ENCODE measurements around the gene PDZD7. TPM values are rescaled to one million over a fixed set of nuclear protein-coding genes. Genes with fewer than 3 reads are reported as not detected.

PDZD7 gene
- total and polyA plus RNA-seq, 2 of the 8 experiments (the other 6 are each of a cell fraction or from before 2014, with no cell fraction given): 0.88 to 1.6 TPM

GRCh38 chr10:101014230-101014884 lies 16.6 kb downstream of the PDZD7 start:
- H3K9me3 ChIP-seq (ENCODE audit: insufficient read depth in 2 of 2, low read depth in 1 of 2, low read length in 1 of 2): no peaks in the 10 kb centered on the region
- no peak overlapping the region for H3K56ac ChIP-seq (replicated peaks; ENCODE audit: insufficient read length, low read depth, low read length)
- H3K14ac ChIP-seq (ENCODE audit: insufficient read length): no peak overlapping the region
- H3K79me1 ChIP-seq (ENCODE audit: low read depth, low read length): no peaks in the 10 kb centered on the region
- H3K4me1 ChIP-seq (replicated peaks in 1 of 4; ENCODE audit: control insufficient read depth in 3 of 4, insufficient read depth in 4 of 4, low read length in 3 of 4): peaks cover 0 to 18% (median 11%) of the 10 kb centered on the region in 4 experiments; a peak in 5 of 7 replicates
- H3K4me2 ChIP-seq (ENCODE audit: insufficient read depth in 1 of 2, low read depth in 2 of 2, low read length in 2 of 2): peak overlapping the region in 1 of 2 experiments; percentile 35; a peak in 2 of 4 replicates
- H3K36me3 ChIP-seq (ENCODE audit: control insufficient read depth in 2 of 4, insufficient read depth in 4 of 4, low read length in 3 of 4): no peaks in the 10 kb centered on the region
- no peak overlapping the region for H3K4me3 ChIP-seq (ENCODE audit: extremely low read depth in 1 of 4, insufficient read depth in 2 of 4, low read depth in 3 of 4, low read length in 4 of 4)
- no peak overlapping the region for H2AFZ ChIP-seq (ENCODE audit: low read length)
- no peak overlapping the region for H3K23ac ChIP-seq (ENCODE audit: insufficient read length)
- H4K20me1 ChIP-seq (replicated peaks in 1 of 2; ENCODE audit: control insufficient read depth in 1 of 2, insufficient read depth in 2 of 2, low read length in 2 of 2): no peaks in the 10 kb centered on the region
- ChIA-PET POLR2A (ENCODE audit: partially characterized antibody) (interaction anchor here (0.6 to 6.5 kb wide), 12 partner anchors 9 to 974 kb away, joined by 3 to 81 read pairs (median 4); partner anchors contain the start of genes LZTS2, MRPL43, PDZD7 and TWNK), CTCF (ENCODE audit: partially characterized antibody) (interaction anchor here (0.6 to 7.2 kb wide), 62 partner anchors 13 to 1693 kb away, joined by 3 to 464 read pairs (median 5); partner anchors contain the start of genes KAZALD1, LZTS2, MRPL43 and PDZD7)
- no peaks in the 10 kb centered on the region for H3K79me2 ChIP-seq (ENCODE audit: control insufficient read depth in 1 of 2, insufficient read depth in 2 of 2, low read length in 2 of 2)
- no peak overlapping the region for H4K5ac ChIP-seq (ENCODE audit: insufficient read length, low read depth, low read length)
- no peak overlapping the region for H2BK120ac ChIP-seq (replicated peaks; ENCODE audit: low read depth, low read length)
- peaks cover 11% of the 10 kb centered on the region; the same call in 1 of the 2 replicates for H3K23me2 ChIP-seq (ENCODE audit: low read depth, low read length)
- 25% methylated on average over 11 of the region's 11 CpGs; no CpG with 5 or more reads in 1 of the 2 experiments for WGBS, 2 experiments (ENCODE audit: extremely low coverage in 1 of 2, insufficient coverage in 1 of 2, insufficient read length in 1 of 2, insufficient replicate concordance in 2 of 2, low coverage in 1 of 2, low lambda C conversion rate in 2 of 2, missing lambda C conversion rate in 1 of 2)
- H3K4ac ChIP-seq (replicated peaks; ENCODE audit: insufficient read length, low read depth, low read length): no peak overlapping the region
- H3K18ac ChIP-seq (ENCODE audit: extremely low read depth, low read length): no peak overlapping the region
- FAIRE-seq: peak; percentile 36
- H3K27me3 ChIP-seq (replicated peaks in 1 of 4; ENCODE audit: control insufficient read depth in 3 of 4, extremely low read depth in 1 of 4, insufficient read depth in 3 of 4, low read length in 3 of 4): peaks cover 14 to 36% (median 29%) of the 10 kb centered on the region in 4 experiments
- peak in 1 of 2 experiments; percentile 99 for DNase-seq (ENCODE audit: low read depth in 1 of 2, low spot score in 2 of 2)
- H2AK5ac ChIP-seq (ENCODE audit: low read depth, low read length): no peak overlapping the region
- H3K9ac ChIP-seq (replicated peaks in 1 of 4; ENCODE audit: extremely low read depth in 1 of 4, low read depth in 3 of 4, low read length in 3 of 4): no peak overlapping the region
- no peak overlapping the region for H4K8ac ChIP-seq (ENCODE audit: extremely low read depth, insufficient read depth, low read length)
- peak overlapping the region; percentile 83; the same call in 1 of the 2 replicates for H2BK15ac ChIP-seq (ENCODE audit: low read length)
- no peak overlapping the region for H2BK20ac ChIP-seq (ENCODE audit: low read length)
- no peak overlapping the region for H2BK5ac ChIP-seq (ENCODE audit: low read depth, low read length)
- TF ChIP-seq RXRA (IDR thresholded peaks at IDR 0.05; ENCODE audit: insufficient read depth, low read depth, low read length) (no peak), TAF1 (IDR thresholded peaks at IDR 0.05; ENCODE audit: low read depth, low read length) (no peak), RAD21 (IDR thresholded peaks at IDR 0.05 in 1 of 2, conservative IDR thresholded peaks at IDR 0.05 in 1 of 2; ENCODE audit: low read depth in 2 of 2, low read length in 2 of 2) (peak; percentile 86 to 89), CTCF (IDR thresholded peaks at IDR 0.05; ENCODE audit: control extremely low read depth in 1 of 3, insufficient read depth in 1 of 3, low read depth in 1 of 3, low read length in 3 of 3) (peak; percentile 94 to 96 (median 95)), SIN3A (conservative IDR thresholded peaks at IDR 0.05 in 1 of 2, IDR thresholded peaks at IDR 0.05 in 1 of 2; ENCODE audit: low read depth in 1 of 2, low read length in 2 of 2) (no peak)
- no peak overlapping the region for H3K27ac ChIP-seq (ENCODE audit: low read depth, low read length)
- H2BK12ac ChIP-seq (ENCODE audit: low read depth, low read length): peak overlapping the region; percentile 75; the same call in 1 of the 2 replicates
- no peak overlapping the region for H4K91ac ChIP-seq (replicated peaks; ENCODE audit: insufficient read length, low read length)

Measured in H1 (cell line).